Measurements from ENCODE around the gene ZNF558.
"Not testable (repeated sequence)": the region's sequence is repeated elsewhere in the genome, so short reads cannot be mapped to it uniquely, and the experiment has no call there.

Gene ZNF558

GRCh38 chr19:8806661-8807060, 25.4 kb downstream of the ZNF558 start:
- DNase-seq (ENCODE audit: low read depth in 2 of 2) = no peak

DNA sequence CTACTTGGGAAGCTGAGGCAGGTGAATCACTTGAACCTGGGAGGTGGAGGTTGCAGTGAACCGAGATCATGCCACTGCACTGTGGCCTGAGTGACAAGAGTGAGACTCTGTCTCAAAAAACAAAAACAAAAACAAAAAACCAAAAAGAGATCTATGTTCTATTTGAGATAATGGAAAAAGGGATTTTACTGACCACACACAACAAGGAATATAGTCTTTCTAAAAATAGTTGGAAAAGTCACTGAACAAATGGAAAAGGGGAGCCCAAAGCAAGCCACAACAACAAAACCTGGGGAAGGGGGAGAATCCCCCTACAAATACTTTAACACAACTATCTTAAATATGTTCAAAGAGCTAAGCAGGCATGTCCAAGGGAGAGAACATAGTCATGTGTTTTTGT, 37.3 kb downstream of the ZNF558 start:
- no peak for DNase-seq (ENCODE audit: low read depth in 2 of 2)

- DNase-seq (ENCODE audit: low read depth in 2 of 2) = not testable (repeated sequence)
Observed at GRCh38 chr19:8773587-8773986, 58.5 kb downstream of the ZNF558 start.

- DNase-seq (ENCODE audit: low read depth in 2 of 2) = not testable (repeated sequence)
Observed at GRCh38 chr19:8769265-8769664, 62.8 kb downstream of the ZNF558 start.

GRCh38 chr19:8767257-8767656, 64.8 kb downstream of the ZNF558 start:
- not testable (repeated sequence) for DNase-seq (ENCODE audit: low read depth in 2 of 2)

All from activated CD8-positive, alpha-beta memory T cell treated with anti-CD3 and anti-CD28 coated beads for 4 hours (primary cell).